HG02870 (cell line): ENCODE data around the gene TECPR2.
"Not testable (repeated sequence)": the region's sequence is repeated elsewhere in the genome, so short reads cannot be mapped to it uniquely, and the experiment has no call there.

Experiments
- ATAC-seq: cut with Tn5 transposase; IDR thresholded peaks from one replicate; pipeline ENCODE4 v1.9.1; 2021; ENCODE audit warnings: mild to moderate bottlenecking, moderate library complexity; ENCODE audit not compliant: unreplicated experiment

Gene TECPR2

DNA sequence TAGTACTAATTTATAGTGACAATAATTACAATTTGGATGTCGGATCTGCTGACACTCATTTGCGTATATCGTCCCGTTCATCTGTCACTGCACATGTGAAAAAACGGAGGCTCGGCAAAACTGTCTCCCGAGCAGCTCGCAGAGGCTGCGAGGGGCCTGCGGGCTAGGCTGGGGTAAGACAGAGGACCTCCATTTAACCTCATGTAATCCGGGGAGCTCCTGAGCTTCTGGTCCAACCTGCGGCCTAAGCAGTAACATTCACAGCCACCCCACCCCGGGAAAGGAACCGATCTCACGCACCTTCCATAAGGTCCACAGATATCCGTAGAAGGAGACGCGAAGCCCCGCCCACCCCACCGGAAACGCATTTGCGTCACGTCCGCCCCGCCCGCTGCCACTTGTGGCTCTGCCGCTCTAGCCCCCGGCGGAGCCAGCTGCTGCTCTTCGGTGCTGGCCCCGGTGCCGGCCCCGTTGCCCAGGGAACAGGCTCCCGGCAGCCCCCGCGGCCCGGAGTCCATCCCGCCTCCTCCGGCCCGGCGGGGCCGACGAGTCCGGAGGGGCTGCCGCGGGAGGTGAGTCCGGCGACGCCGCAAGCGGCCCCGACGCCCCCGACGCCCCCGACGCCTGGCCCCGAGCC is at the start of gene TECPR2, which contains the start of gene CINP:
TECPR2 (plus strand) TSS at position 397 of the 637 bp plus-strand sequence. CDS start 13,781 bp downstream, outside the sequence.
CINP (minus strand) TSS at position 346 of the 637 bp plus-strand sequence; CDS start at position 307, 39 bp downstream.
- ATAC-seq = peak; percentile 74

- no peak for ATAC-seq
Measured at GRCh38 chr14:102314242-102315011, 48.3 kb upstream of the TECPR2 start.

DNA sequence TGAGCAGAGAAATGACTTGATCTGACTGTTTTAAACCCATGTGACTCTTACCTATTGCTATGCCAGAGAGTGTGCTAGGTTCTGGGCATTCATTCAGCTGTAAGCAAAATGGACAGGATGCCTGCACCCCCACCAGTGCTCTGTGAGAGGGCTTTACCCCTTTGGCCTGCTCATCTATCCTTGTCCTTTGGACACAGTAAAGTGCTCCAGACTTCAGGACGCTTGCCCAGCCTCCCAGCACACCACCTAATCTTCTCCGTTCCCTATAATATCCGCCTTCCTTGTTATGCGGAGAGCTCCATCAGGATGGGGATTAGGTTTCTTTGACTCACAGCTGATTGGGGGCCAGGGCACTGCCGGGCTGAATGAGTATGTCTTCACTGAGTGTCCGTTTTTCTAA is 47.6 kb upstream of the TECPR2 start:
- ATAC-seq = no peak

DNA sequence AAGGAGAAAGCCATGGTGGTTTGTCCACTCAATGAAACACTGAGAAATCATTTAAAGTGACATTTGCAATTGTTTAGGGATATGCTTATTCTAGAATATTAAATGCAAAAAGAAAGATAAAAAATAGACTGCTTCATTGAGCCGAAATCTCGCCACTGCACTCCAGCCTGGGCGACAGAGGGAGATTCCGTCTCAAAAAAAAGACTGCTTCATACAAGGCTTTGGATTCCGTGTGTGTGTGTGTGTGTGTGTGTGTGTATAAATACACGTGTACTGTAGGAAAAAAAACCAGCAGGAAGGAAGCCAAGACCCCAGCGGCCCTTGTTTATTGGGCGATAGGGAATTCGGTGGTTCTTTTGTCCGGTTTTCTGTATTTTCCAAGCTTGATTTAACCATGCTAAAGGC is 46.4 kb upstream of the TECPR2 start:
- ATAC-seq = no peak

DNA sequence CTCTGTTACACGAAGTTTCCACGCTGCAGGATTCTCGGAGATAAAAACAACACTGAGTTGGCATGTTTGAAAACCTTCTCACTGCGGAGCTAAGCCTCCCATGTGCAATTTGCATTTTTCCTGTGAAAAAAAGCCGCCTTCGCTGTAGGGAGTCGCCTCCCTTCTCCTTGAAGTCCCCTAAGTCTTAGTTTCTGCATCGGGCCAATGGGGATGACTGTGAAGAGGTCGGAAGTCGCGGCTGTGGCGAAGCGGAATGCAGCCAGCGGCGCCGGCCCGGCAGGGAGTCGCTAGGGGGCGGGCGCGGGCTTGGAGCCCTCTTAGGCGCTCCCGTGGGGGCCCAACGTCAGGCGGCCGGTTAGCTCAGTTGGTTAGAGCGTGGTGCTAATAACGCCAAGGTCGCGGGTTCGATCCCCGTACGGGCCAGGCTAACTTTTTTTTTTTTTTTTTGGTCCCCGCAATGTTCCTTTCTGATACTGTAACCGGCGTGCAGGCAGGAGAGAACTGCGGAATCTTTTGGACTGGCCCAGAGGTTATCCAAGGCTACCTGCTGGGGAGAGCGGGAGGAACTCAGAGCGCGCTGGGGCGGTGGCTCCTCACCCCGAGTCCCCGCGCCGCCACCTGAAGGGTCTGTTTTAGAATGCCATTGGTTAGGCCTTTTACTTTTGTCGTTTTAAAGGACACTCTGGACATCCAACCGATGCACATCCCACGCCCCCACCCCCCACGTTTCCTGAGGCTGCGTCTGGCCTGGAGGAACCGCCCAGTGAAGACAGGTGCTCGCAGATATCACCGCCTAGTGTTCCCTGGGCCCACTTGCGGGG is 45.8 kb upstream of the TECPR2 start:
- peak; percentile 47 for ATAC-seq

GRCh38 chr14:102317564-102318248 is 45.0 kb upstream of the TECPR2 start:
- ATAC-seq = no peak

- ATAC-seq = no peak
Measured at GRCh38 chr14:102318781-102319276, 43.9 kb upstream of the TECPR2 start.

DNA sequence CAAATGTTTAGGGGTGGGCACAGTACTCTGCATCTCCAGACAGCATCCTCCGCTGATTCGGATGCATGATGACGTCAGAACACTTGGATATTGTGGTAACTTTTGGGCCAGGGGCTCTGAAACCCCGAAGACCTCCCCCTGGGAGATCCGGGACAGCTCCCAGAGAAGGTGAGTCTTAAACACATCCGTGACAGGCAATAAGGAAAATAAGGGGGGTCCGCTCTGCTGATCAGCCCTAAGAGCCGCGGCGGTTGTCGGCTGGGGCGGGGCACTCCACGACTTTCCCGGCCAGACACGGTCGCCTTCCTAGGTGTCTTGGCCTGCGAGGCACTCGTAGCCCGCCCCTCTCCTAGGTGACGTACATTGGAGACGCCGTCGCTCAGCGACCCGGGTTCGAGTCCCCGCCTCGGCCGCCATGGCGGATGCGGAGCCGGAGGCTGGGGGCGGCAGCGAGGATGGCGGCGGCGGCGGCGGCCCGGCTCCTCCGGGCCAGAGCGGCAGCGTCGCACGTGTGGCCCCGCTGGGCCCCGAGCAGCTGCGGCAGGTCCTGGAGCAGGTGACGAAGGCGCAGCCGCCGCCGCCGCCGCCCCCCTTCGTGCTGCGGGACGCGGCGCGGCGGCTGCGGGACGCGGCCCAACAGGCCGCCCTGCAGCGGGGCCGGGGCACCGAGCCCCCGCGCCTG is 43.2 kb upstream of the TECPR2 start, which contains the start of gene ZNF839:
ZNF839 (plus strand) TSS at position 396 of the 682 bp plus-strand sequence; CDS start at position 416, 20 bp downstream.
- ATAC-seq = peak; percentile 58

DNA sequence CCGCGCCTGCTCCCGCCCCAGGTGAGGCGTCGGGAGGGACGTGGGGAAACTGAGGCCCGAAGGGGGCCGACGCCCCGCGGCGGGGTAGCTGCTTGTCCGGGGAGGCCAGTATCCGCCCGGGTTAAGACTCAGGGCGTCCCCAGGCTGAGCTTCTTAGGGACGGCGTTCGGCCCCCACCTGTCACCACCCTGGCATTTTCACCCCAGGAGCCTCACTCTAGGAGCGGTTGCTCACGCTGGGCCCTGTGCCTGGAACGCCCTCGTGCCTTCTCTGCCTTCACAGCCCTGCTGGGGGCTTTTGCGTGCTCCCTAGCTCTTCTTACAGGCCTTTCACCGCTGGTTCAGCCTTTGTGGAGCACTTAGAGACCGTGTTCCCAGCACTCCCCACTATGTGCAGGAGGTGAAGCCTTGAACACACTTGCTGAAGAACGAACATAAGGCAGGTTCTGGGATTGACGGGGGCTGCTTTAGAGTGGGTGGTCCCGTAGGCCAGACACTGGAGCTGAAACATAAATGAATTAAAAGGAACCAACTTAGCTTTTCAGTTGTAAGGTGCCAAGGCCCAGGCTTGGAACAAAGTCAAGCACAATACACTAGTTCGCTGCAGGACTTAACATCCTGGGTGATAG is 42.6 kb upstream of the TECPR2 start:
- ATAC-seq = peak; percentile 10

DNA sequence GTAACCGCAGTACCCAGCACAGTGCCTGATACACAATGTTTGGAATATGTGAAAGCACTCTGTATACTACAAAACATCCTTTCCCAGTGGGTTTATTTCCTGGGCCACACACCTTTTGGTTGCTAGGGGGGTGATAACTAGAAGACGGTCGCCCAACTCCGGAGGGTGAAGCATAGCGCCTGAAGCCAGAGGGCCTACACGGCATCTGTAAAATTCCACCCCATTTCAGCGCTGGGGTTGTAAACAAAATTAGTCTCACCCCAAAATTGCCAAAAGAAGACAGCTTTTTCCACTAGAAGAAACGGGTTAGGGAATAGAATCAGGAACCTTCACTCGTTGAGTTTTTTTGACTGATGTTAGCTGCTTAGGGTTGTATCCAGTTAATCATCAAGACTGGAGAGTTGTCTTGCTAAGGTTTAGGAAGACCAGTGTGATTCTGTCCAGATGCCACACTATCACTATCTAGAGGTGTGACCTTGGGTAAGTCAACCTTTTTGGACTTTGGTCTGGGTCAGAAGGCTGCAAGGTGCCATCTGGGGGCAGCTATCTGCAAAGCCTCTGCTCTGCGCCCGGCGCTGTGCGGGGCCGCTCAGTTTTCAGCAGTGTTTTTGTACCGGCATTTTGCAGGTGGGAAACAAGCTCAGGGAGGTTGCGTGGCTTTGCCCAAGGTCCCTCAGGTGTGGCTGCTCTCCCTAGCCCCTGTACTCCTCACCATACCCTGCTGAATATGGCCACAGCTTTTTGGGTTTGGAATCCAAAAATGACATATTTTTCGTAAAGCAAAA is 41.9 kb upstream of the TECPR2 start:
- no peak for ATAC-seq

DNA sequence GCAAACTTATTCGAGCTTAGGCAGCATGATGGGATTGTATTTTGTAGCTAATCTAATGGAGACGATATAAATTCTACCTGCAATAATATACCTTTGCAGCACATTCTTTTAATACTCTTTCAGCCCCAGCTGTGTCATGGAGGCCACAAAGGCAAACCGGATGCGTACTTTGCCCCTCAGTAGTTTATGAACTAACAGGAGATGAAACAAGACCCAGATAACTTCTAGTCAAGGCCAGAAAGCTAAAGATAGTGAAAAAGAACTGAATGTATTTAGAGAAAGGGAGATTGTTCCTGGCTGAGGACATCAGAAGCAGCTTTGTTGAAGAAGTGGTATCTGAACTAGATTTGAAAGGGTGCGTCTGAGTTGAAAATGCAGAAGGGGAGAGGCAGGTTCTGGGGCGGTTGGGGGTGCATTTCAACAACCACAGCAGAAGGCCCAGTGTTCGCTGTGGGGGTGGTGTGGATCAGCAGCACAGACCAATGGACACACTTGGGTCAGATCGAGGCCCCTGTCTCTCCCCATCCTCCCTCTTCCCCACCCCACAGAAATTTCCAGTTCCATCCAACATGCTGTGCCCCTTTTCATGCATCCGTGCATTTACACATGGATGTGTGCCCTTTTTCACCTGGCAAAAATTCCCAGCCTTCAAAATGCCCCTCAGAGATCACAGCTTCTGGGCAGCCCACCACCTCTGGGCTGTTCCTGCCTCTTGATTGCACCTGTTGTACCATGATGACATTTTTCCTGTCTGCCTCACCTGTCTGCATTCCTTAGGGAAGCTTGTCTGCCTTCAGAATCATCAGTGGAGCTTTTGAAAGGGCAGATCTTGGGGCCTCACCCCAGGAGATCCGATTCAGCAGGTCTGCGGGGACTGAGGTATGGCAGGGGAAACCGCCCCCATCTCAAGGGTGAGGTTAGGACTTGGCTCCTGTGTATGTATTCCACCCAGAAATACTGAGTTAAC is 41.0 kb upstream of the TECPR2 start:
- no peak for ATAC-seq

- no peak for ATAC-seq
Measured at GRCh38 chr14:102323102-102323501, 39.6 kb upstream of the TECPR2 start.

GRCh38 chr14:102325791-102326345 is 36.9 kb upstream of the TECPR2 start:
- no peak for ATAC-seq

- no peak for ATAC-seq
Measured at GRCh38 chr14:102326583-102326982, 36.2 kb upstream of the TECPR2 start.

GRCh38 chr14:102329381-102329780 is 33.4 kb upstream of the TECPR2 start:
- not testable (repeated sequence) for ATAC-seq

GRCh38 chr14:102330806-102331205 is 31.9 kb upstream of the TECPR2 start:
- no peak for ATAC-seq

- ATAC-seq = no peak
Measured at GRCh38 chr14:102333390-102333789, 29.4 kb upstream of the TECPR2 start.
